H9 (cell line): ENCODE data around the gene PDE6H. TPM values are rescaled to one million over a fixed set of nuclear protein-coding genes. Genes with fewer than 3 reads are reported as not detected.

Source experiments
- DNase-seq: peaks from one replicate; pipeline ENCODE4 v3.0.0-alpha.2; 2017
- H2AFZ ChIP-seq: one replicate; pipeline ENCODE4 v1.6.1; 2013; ENCODE audit warnings: mild to moderate bottlenecking, low read length, control low read depth, moderate library complexity
- H2AK5ac ChIP-seq: 2 replicates; pipeline ENCODE4 v1.6.1; 2013; ENCODE audit warnings: low read length, control low read depth, mixed read lengths; ENCODE audit not compliant: insufficient read length
- H2BK120ac ChIP-seq: one replicate; pipeline ENCODE4 v1.6.1; 2013; ENCODE audit warnings: low read depth, mild to moderate bottlenecking, low read length, control low read depth, inconsistent platforms; ENCODE audit not compliant: poor library complexity, severe bottlenecking
- H2BK12ac ChIP-seq: 2 replicates; pipeline ENCODE4 v1.6.1; 2013; ENCODE audit warnings: low read length, control low read depth, mixed read lengths, low read depth; ENCODE audit not compliant: insufficient read length
- H2BK15ac ChIP-seq: 2 replicates; pipeline ENCODE4 v1.6.1; 2013; ENCODE audit warnings: low read depth, low read length, control low read depth
- H2BK20ac ChIP-seq: one replicate; pipeline ENCODE4 v1.6.1; 2013; ENCODE audit warnings: low read depth, mild to moderate bottlenecking, low read length, control low read depth, inconsistent platforms; ENCODE audit not compliant: poor library complexity, severe bottlenecking
- H2BK5ac ChIP-seq: 2 replicates; pipeline ENCODE4 v1.6.1; 2013; ENCODE audit warnings: low read length, control low read depth, mixed read lengths; ENCODE audit not compliant: insufficient read length
- H3K14ac ChIP-seq: 2 replicates; pipeline ENCODE4 v1.6.1; 2013; ENCODE audit warnings: low read length, control low read depth; ENCODE audit not compliant: insufficient read depth
- H3K18ac ChIP-seq: 2 replicates; pipeline ENCODE4 v1.6.1; 2013; ENCODE audit warnings: low read depth, mild to moderate bottlenecking, mixed read lengths, low read length, control low read depth; ENCODE audit not compliant: insufficient read length
- H3K23ac ChIP-seq: 2 replicates; pipeline ENCODE4 v1.6.1; 2013; ENCODE audit warnings: low read length, control low read depth, mixed read lengths, low read depth; ENCODE audit not compliant: insufficient read length
- H3K23me2 ChIP-seq: 2 replicates; pipeline ENCODE4 v1.6.1; 2013; ENCODE audit warnings: low read depth, mild to moderate bottlenecking, mixed read lengths, low read length, control low read depth; ENCODE audit not compliant: insufficient read length, poor library complexity, severe bottlenecking
- H3K27ac ChIP-seq: 2 replicates; pipeline ENCODE4 v1.5.1; 2013; ENCODE audit warnings: low read length, control low read depth, mixed read lengths, low read depth; ENCODE audit not compliant: insufficient read length
- H3K27me3 ChIP-seq: 2 replicates; pipeline ENCODE4 v1.6.1; 2013; ENCODE audit warnings: low read length, control low read depth, inconsistent platforms; ENCODE audit not compliant: insufficient read depth
- H3K4ac ChIP-seq: 2 replicates; pipeline ENCODE4 v1.6.1; 2013; ENCODE audit warnings: low read depth, mild to moderate bottlenecking, control low read depth, inconsistent platforms, low read length, moderate library complexity
- H3K4me1 ChIP-seq: 2 replicates; pipeline ENCODE4 v1.6.1; 2013; ENCODE audit warnings: low read length, control low read depth, inconsistent platforms; ENCODE audit not compliant: insufficient read depth
- H3K4me2 ChIP-seq: 2 replicates; pipeline ENCODE4 v1.6.1; 2013; ENCODE audit warnings: low read length, control low read depth, mixed read lengths; ENCODE audit not compliant: insufficient read length, insufficient read depth
- H3K56ac ChIP-seq: 2 replicates; pipeline ENCODE4 v1.6.1; 2013; ENCODE audit warnings: low read depth, mild to moderate bottlenecking, mixed read lengths, low read length, control low read depth; ENCODE audit not compliant: insufficient read length
- H3K79me1 ChIP-seq: 2 replicates; pipeline ENCODE4 v1.6.1; 2013; ENCODE audit warnings: low read depth, mild to moderate bottlenecking, moderate library complexity, low read length, control low read depth, inconsistent platforms; ENCODE audit not compliant: insufficient read depth, poor library complexity, severe bottlenecking
- H3K79me2 ChIP-seq: 2 replicates; pipeline ENCODE4 v1.6.1; 2013; ENCODE audit warnings: low read length, control low read depth, inconsistent platforms; ENCODE audit not compliant: insufficient read depth
- H3K9ac ChIP-seq: 2 replicates; pipeline ENCODE4 v1.6.1; 2013; ENCODE audit warnings: low read length, control low read depth, mixed read lengths; ENCODE audit not compliant: insufficient read length; ENCODE audit errors: extremely low read depth
- H3K9me3 ChIP-seq: one replicate; pipeline ENCODE4 v1.6.1; 2013; ENCODE audit warnings: low read depth, low read length, inconsistent platforms; ENCODE audit not compliant: control insufficient read depth
- H3T11ph ChIP-seq: one replicate; pipeline ENCODE4 v1.6.1; 2013; ENCODE audit warnings: mild to moderate bottlenecking, low read length, control low read depth, inconsistent platforms
- H4K20me1 ChIP-seq: one replicate; pipeline ENCODE4 v1.6.1; 2013; ENCODE audit not compliant: control insufficient read depth, insufficient read length, insufficient read depth
- H4K5ac ChIP-seq: 2 replicates; pipeline ENCODE4 v1.6.1; 2013; ENCODE audit warnings: low read depth, mild to moderate bottlenecking, mixed read lengths, low read length, control low read depth; ENCODE audit not compliant: insufficient read length
- H4K8ac ChIP-seq: replicated peaks from 2 replicates; pipeline ENCODE4 v1.6.1; 2013; ENCODE audit warnings: low read length, control low read depth, mixed read lengths, low read depth; ENCODE audit not compliant: insufficient read length
- H4K91ac ChIP-seq: 2 replicates; pipeline ENCODE4 v1.6.1; 2013; ENCODE audit warnings: low read depth, mild to moderate bottlenecking, moderate library complexity, mixed read lengths, low read length, control low read depth; ENCODE audit not compliant: insufficient read length
- H3K27ac Mint-ChIP-seq, 3 experiments: 2 replicates in 2 of 3; 3 replicates in 1 of 3; pipeline ENCODE4 v1.8.0; 2020 to 2021; ENCODE audit warnings: mixed read lengths in 3 of 3, mild to moderate bottlenecking in 1 of 3, moderate library complexity in 1 of 3
- H3K27me3 Mint-ChIP-seq: 2 replicates; pipeline ENCODE4 v1.8.0; 2021; ENCODE audit warnings: low read depth, mild to moderate bottlenecking, moderate library complexity, mixed read lengths
- H3K36me3 Mint-ChIP-seq, 3 experiments: 2 replicates in 2 of 3; 3 replicates in 1 of 3; pipeline ENCODE4 v1.8.0; 2020 to 2021; ENCODE audit warnings: low read depth in 3 of 3, mixed read lengths in 3 of 3; ENCODE audit not compliant: insufficient read depth in 1 of 3
- H3K4me1 Mint-ChIP-seq, 2 experiments: 2 replicates each; pipeline ENCODE4 v1.8.0; 2020; ENCODE audit warnings: mixed read lengths in 2 of 2
- H3K4me3 Mint-ChIP-seq, 2 experiments: 2 replicates in 1 of 2; 3 replicates in 1 of 2; pipeline ENCODE4 v1.8.0; 2020 to 2021; ENCODE audit warnings: mild to moderate bottlenecking in 2 of 2, mixed read lengths in 2 of 2, moderate library complexity in 1 of 2
- H3K9me3 Mint-ChIP-seq, 2 experiments: 2 replicates in 1 of 2; 3 replicates in 1 of 2; pipeline ENCODE4 v1.8.0; 2020; ENCODE audit warnings: mild to moderate bottlenecking in 2 of 2, mixed read lengths in 2 of 2, moderate library complexity in 1 of 2
- WGBS: extraction: QIAGEN DNeasy Blood & Tissue Kit; methylation state at CpG from one replicate; pipeline ENCODE4 v1.1.7; 2013; ENCODE audit warnings: missing lambda C conversion rate, low lambda C conversion rate, mixed read lengths; ENCODE audit not compliant: insufficient read length; ENCODE audit errors: extremely low coverage; 5-methylcytosine and 5-hydroxymethylcytosine counted together
- long read RNA-seq: library from polyadenylated mRNA; unstranded; transcript quantifications from one replicate; pipeline ENCODE4 v2.0.0, GENCODE V29; 2020
- total RNA-seq: library from RNA; stranded (reverse); gene quantifications from 2 replicates; pipeline ENCODE4 v1.2.1, GENCODE V29; 2021
- TF ChIP-seq, protein P1 (sequence below): fragments of 200-600 bp; sonication (generic); conservative IDR thresholded peaks from 3 replicates; pipeline ENCODE4 v1.8.0; 2021; ENCODE audit warnings: antibody characterized with exemption, mild to moderate bottlenecking

PDE6H gene
- not detected in 2 replicates for total RNA-seq
- long read RNA-seq = 0 reads

DNA sequence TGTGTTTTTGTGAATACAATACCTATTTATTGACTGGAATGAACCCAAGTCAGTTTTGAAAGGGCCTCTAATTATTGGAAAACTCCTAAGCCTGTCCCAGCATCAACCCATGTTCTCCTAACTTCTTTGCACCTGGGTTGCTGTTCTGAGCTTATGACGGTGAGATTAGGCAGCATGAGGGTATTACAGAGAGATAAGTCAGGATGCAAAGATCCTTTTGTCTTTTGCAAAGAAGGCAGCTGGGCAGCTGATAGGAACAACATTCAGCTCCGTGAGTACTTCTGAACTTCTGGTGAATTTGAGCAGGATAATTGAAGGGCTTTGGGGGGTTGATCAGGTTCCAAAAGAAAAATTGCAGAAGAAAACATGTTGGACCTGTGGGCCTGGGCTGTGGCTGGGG lies at the start of gene PDE6H:
Gene PDE6H (plus strand): TSS at position 227 of the 400 bp plus-strand sequence. CDS start 4,971 bp downstream, outside the sequence.
- no peaks in the 10 kb centered on the region for H3K9me3 Mint-ChIP-seq
- H3K27ac ChIP-seq = no peak within 1 kb of the TSS
- no peak within 1 kb of the TSS for H2BK20ac ChIP-seq
- H3K23ac ChIP-seq = no peak within 1 kb of the TSS
- no peaks in the 10 kb centered on the region for H3K23me2 ChIP-seq
- no peaks in the 10 kb centered on the region for H3K36me3 Mint-ChIP-seq
- TF ChIP-seq, protein P1, sequence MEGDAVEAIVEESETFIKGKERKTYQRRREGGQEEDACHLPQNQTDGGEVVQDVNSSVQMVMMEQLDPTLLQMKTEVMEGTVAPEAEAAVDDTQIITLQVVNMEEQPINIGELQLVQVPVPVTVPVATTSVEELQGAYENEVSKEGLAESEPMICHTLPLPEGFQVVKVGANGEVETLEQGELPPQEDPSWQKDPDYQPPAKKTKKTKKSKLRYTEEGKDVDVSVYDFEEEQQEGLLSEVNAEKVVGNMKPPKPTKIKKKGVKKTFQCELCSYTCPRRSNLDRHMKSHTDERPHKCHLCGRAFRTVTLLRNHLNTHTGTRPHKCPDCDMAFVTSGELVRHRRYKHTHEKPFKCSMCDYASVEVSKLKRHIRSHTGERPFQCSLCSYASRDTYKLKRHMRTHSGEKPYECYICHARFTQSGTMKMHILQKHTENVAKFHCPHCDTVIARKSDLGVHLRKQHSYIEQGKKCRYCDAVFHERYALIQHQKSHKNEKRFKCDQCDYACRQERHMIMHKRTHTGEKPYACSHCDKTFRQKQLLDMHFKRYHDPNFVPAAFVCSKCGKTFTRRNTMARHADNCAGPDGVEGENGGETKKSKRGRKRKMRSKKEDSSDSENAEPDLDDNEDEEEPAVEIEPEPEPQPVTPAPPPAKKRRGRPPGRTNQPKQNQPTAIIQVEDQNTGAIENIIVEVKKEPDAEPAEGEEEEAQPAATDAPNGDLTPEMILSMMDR = no peak
- H2BK120ac ChIP-seq = no peak within 1 kb of the TSS
- no peak within 1 kb of the TSS for H3K27ac Mint-ChIP-seq
- no peaks in the 10 kb centered on the region for H3K27me3 Mint-ChIP-seq
- H3K27me3 ChIP-seq = no peaks in the 10 kb centered on the region
- no peak within 1 kb of the TSS for H2BK12ac ChIP-seq
- H3K79me1 ChIP-seq = no peaks in the 10 kb centered on the region
- H3K79me2 ChIP-seq = no peaks in the 10 kb centered on the region
- no peak within 1 kb of the TSS for H4K8ac ChIP-seq
- H3K4me1 ChIP-seq = no peaks in the 10 kb centered on the region
- H3K14ac ChIP-seq = no peak within 1 kb of the TSS
- H4K5ac ChIP-seq = no peak within 1 kb of the TSS
- H3K9me3 ChIP-seq = no peaks in the 10 kb centered on the region
- no peak within 1 kb of the TSS for H2BK15ac ChIP-seq
- H3K56ac ChIP-seq = no peak within 1 kb of the TSS
- H3K4me3 Mint-ChIP-seq = no peak within 1 kb of the TSS
- no peak within 1 kb of the TSS for H2AFZ ChIP-seq
- H2BK5ac ChIP-seq = no peak within 1 kb of the TSS
- H3K4me1 Mint-ChIP-seq = no peaks in the 10 kb centered on the region; a peak in 1 of 4 replicates
- no CpG with 5 or more reads among the region's 2 CpGs for WGBS
- no peak within 1 kb of the TSS for H3K18ac ChIP-seq
- no peak within 1 kb of the TSS for H2AK5ac ChIP-seq
- H3K4me2 ChIP-seq = no peak within 1 kb of the TSS
- H4K91ac ChIP-seq = no peak within 1 kb of the TSS
- H3K9ac ChIP-seq = no peak within 1 kb of the TSS
- H4K20me1 ChIP-seq = no peaks in the 10 kb centered on the region
- no peak for DNase-seq
- no peak within 1 kb of the TSS for H3T11ph ChIP-seq
- no peak within 1 kb of the TSS for H3K4ac ChIP-seq
